Tibial artery (tissue), 4 donors: ENCODE data around the gene GUCA2A.

ENCODE experiments used
- DNase-seq, 2 donors: peaks; one replicate each; pipeline ENCODE4 v3.0.0-alpha.2; 2019
- H3K27ac ChIP-seq, 2 donors: fragments of 200-600 bp; sonication (generic) in 1 of 2; 1 replicate in 1 of 2; 2 replicates in 1 of 2; pipeline ENCODE4 v1.5.1; 2018 to 2019; ENCODE audit warnings: mild to moderate bottlenecking in 1 of 2
- H3K27me3 ChIP-seq, 2 donors: fragments of 200-600 bp; sonication (generic) in 1 of 2; one replicate each; pipeline versions ENCODE4 v1.5.1 to v1.6.0; 2016 to 2019
- H3K36me3 ChIP-seq, 3 donors: fragments of 200-600 bp; sonication (generic) in 2 of 3; one replicate each; pipeline ENCODE4 v1.5.1; 2016 to 2019; ENCODE audit warnings: mild to moderate bottlenecking in 2 of 3
- H3K4me1 ChIP-seq, 4 donors: fragments of 200-600 bp; sonication (generic) in 2 of 4; 1 replicate in 3 of 4; 2 replicates in 1 of 4; pipeline ENCODE4 v1.5.1; 2016 to 2019
- H3K4me3 ChIP-seq, 2 donors: fragments of 200-600 bp; sonication (generic) in 1 of 2; 1 replicate in 1 of 2; 2 replicates in 1 of 2; pipeline ENCODE4 v1.5.1; 2018 to 2019; ENCODE audit warnings: mild to moderate bottlenecking in 2 of 2
- H3K9me3 ChIP-seq, 3 donors: fragments of 200-600 bp; sonication (generic) in 1 of 3; one replicate each; pipeline ENCODE4 v1.5.1; 2016 to 2019
- CTCF ChIP-seq, 2 experiments: fragments of 200-600 bp in 1 of 2; fragments of 450-650 bp in 1 of 2; IDR thresholded peaks; one replicate each; pipeline ENCODE4 v1.5.1; 2017 to 2019; ENCODE audit warnings: antibody characterized with exemption in 2 of 2, mild to moderate bottlenecking in 1 of 2, moderate library complexity in 1 of 2
- intact Hi-C: fragments of 100-400 bp; cut with DNase I; formaldehyde crosslinking; loops from one replicate; pipeline ENCODE4 v1.15.0; 2023; ENCODE audit warnings: low total_unique reads

The GUCA2A gene

GRCh38 chr1:42117214-42117613 lies 47.3 kb downstream of the GUCA2A start:
- no peak for DNase-seq
- H3K36me3 ChIP-seq, result no peaks in the 10 kb centered on the region
- H3K4me3 ChIP-seq, result no peak overlapping the region
- intact Hi-C loops, result no loop called here
- no peaks in the 10 kb centered on the region for H3K27me3 ChIP-seq
- no peaks in the 10 kb centered on the region for H3K9me3 ChIP-seq
- no peak overlapping the region for H3K27ac ChIP-seq
- TF ChIP-seq CTCF (IDR thresholded peaks at IDR 0.05), result no peak
- H3K4me1 ChIP-seq, result no peaks in the 10 kb centered on the region

GRCh38 chr1:42114229-42114628 lies 50.3 kb downstream of the GUCA2A start:
- no peaks in the 10 kb centered on the region for H3K36me3 ChIP-seq
- H3K9me3 ChIP-seq, result no peaks in the 10 kb centered on the region
- H3K27me3 ChIP-seq, result no peaks in the 10 kb centered on the region
- intact Hi-C loops, result no loop called here
- H3K4me3 ChIP-seq, result no peak overlapping the region
- H3K27ac ChIP-seq, result no peak overlapping the region
- no peaks in the 10 kb centered on the region for H3K4me1 ChIP-seq
- TF ChIP-seq CTCF (IDR thresholded peaks at IDR 0.05), result no peak
- no peak for DNase-seq
